Esophagus squamous epithelium (tissue), 4 donors: ENCODE measurements around the gene CLIC1.

Experiments
- POLR2A ChIP-seq, 4 donors: fragments of 450-650 bp; IDR thresholded peaks; one replicate each; pipeline ENCODE4 v1.6.1; 2017; ENCODE audit warnings: antibody characterized with exemption in 4 of 4, mild to moderate bottlenecking in 4 of 4, moderate library complexity in 3 of 4
- TF ChIP-seq, protein P1 (sequence below), 6 experiments: fragments of 450-650 bp in 4 of 6; fragments of 200-600 bp in 2 of 6; sonication (generic) in 2 of 6; IDR thresholded peaks; one replicate each; pipeline ENCODE4 v1.5.1; 2016 to 2019; ENCODE audit warnings: antibody characterized with exemption in 6 of 6, mild to moderate bottlenecking in 4 of 6, moderate library complexity in 4 of 6

DNA sequence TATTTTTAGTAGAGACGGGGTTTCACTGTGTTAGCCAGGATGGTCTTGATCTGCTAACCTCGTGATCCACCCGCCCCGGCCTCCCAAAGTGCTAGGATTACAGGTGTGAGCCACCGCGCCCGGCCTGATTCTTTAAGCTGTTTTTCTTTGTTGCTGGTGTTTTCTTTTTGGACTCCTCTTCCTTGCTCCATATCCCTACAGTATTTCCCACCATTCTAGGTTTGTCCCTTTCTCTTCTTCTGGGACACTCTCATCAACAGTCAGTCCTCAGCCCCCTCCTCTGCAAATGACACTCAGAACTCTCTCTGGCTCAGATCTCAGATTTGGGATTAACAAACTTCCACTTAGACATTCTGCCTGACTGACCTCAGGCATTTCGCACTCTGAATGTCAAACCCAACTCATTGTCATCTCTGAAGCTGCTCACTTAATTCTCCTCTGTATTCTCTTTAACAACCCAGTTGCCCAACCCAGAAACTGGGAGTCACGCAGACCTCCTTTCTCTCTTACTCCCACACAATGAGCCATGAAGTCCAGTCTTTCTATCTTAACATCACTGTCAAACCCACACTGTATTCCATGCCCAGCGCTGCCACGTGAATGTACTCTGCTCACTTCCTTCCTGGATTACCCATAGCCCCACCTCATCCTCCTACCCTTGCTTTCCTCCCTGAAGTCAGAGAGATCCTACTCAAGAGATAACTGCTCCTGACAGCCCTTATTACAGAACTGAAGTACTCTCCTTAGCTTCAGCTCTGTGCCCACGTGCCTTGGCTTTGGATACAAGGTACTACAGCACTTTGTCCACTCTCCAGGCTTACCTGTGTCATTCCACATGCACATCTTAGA lies 10.6 kb downstream of the CLIC1 start:
- TF ChIP-seq, protein P1, sequence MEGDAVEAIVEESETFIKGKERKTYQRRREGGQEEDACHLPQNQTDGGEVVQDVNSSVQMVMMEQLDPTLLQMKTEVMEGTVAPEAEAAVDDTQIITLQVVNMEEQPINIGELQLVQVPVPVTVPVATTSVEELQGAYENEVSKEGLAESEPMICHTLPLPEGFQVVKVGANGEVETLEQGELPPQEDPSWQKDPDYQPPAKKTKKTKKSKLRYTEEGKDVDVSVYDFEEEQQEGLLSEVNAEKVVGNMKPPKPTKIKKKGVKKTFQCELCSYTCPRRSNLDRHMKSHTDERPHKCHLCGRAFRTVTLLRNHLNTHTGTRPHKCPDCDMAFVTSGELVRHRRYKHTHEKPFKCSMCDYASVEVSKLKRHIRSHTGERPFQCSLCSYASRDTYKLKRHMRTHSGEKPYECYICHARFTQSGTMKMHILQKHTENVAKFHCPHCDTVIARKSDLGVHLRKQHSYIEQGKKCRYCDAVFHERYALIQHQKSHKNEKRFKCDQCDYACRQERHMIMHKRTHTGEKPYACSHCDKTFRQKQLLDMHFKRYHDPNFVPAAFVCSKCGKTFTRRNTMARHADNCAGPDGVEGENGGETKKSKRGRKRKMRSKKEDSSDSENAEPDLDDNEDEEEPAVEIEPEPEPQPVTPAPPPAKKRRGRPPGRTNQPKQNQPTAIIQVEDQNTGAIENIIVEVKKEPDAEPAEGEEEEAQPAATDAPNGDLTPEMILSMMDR (IDR thresholded peaks at IDR 0.05): no peak
- TF ChIP-seq POLR2A (IDR thresholded peaks at IDR 0.05): no peak
